Activated CD8-positive, alpha-beta memory T cell treated with anti-CD3 and anti-CD28 coated beads, Interleukin-2, amount 50 U/mL, for 24 hours (primary cell): ENCODE results near the gene DEFB124.
"Not testable (repeated sequence)": the region's sequence is repeated elsewhere in the genome, so short reads cannot be mapped to it uniquely, and the experiment has no call there.

Source experiments
- DNase-seq: peaks from one replicate; pipeline ENCODE4 v3.0.0-alpha.2; 2020; ENCODE audit errors: extremely low read depth

Gene DEFB124

GRCh38 chr20:31488115-31488514 is 13.2 kb upstream of the DEFB124 start:
- DNase-seq: no peak

- DNase-seq: no peak
Observed at GRCh38 chr20:31485450-31486339, 10.8 kb upstream of the DEFB124 start.

- DNase-seq: no peak
Observed at GRCh38 chr20:31484001-31484400, 9.1 kb upstream of the DEFB124 start.

- no peak for DNase-seq
Observed at GRCh38 chr20:31476643-31477215, 1.8 kb upstream of the DEFB124 start.

GRCh38 chr20:31476294-31476585 is 1.3 kb upstream of the DEFB124 start:
- DNase-seq: no peak

- no peak for DNase-seq
Observed at GRCh38 chr20:31475472-31476293, 756 bp upstream of the DEFB124 start.

- DNase-seq: no peak
Observed at GRCh38 chr20:31474097-31474436, 860 bp downstream of the DEFB124 start.

- DNase-seq: no peak
Observed at GRCh38 chr20:31473331-31474096, 1.4 kb downstream of the DEFB124 start.

- DNase-seq: no peak
Observed at GRCh38 chr20:31472395-31473330, 2.3 kb downstream of the DEFB124 start.

GRCh38 chr20:31470946-31471345 is 4.0 kb downstream of the DEFB124 start:
- DNase-seq: not testable (repeated sequence)

GRCh38 chr20:31454361-31454760 is 20.6 kb downstream of the DEFB124 start:
- DNase-seq: no peak

GRCh38 chr20:31452575-31452974 is 22.4 kb downstream of the DEFB124 start:
- no peak for DNase-seq

- DNase-seq: no peak
Observed at GRCh38 chr20:31449511-31450414, 25.2 kb downstream of the DEFB124 start.

GRCh38 chr20:31446084-31446819 is 28.7 kb downstream of the DEFB124 start:
- DNase-seq: no peak

GRCh38 chr20:31440012-31440659 is 34.8 kb downstream of the DEFB124 start, which contains the start of gene DEFB123:
TSS of gene DEFB123 (plus strand) at chr20:31440632. CDS start at chr20:31440699, 67 bp downstream.
- no peak for DNase-seq

- no peak for DNase-seq
Observed at GRCh38 chr20:31430568-31431115, 44.3 kb downstream of the DEFB124 start.

GRCh38 chr20:31427576-31427975 is 47.4 kb downstream of the DEFB124 start:
- not testable (repeated sequence) for DNase-seq

GRCh38 chr20:31426891-31427551 is 47.9 kb downstream of the DEFB124 start:
- not testable (repeated sequence) for DNase-seq
